PC-3 (cell line): Measurements from ENCODE around the gene SNCA. TPM values are rescaled to one million over a fixed set of nuclear protein-coding genes. Genes with fewer than 3 reads are reported as not detected.

Experiments
- ATAC-seq: fragments of 200-7000 bp; cut with Tn5 transposase; 2 replicates; pipeline ENCODE4 v1.9.1; 2020; ENCODE audit warnings: mild to moderate bottlenecking, moderate library complexity
- BruUV-seq: library from RNA; stranded (reverse); fragments of 400-500 nt; replicated peaks from 2 replicates; lab custom pipeline; 2021; lab: Mats Ljungman, UMichigan
- CTCF ChIA-PET: fragments of 300-600 bp; sonication (Branson Sonifier 250); formaldehyde crosslinking; loops from one replicate; lab custom pipeline; 2022; ENCODE audit warnings: antibody characterized with exemption; lab: Charles Lee
- POLR2A ChIA-PET: fragments of 300-600 bp; sonication (Branson Sonifier 250); formaldehyde crosslinking; loops from one replicate; lab custom pipeline; 2022; ENCODE audit warnings: antibody characterized with exemption; ENCODE audit not compliant: unreplicated experiment; lab: Charles Lee
- DNase-seq: peaks from one replicate; pipeline ENCODE4 v3.0.0-alpha.2; 2015
- H2AFZ ChIP-seq: fragments of 300-600 bp; sonication (generic); 2 replicates; pipeline ENCODE4 v1.6.0; 2016; ENCODE audit warnings: antibody characterized with exemption, low read length
- H3F3A ChIP-seq: fragments of 300-600 bp; sonication (generic); one replicate; pipeline ENCODE4 v1.6.0; 2017; ENCODE audit warnings: antibody characterized with exemption, low read length, control low read depth, mild to moderate bottlenecking; ENCODE audit not compliant: unreplicated experiment
- H3K27ac ChIP-seq: fragments of 300-600 bp; sonication (generic); 2 replicates; pipeline ENCODE4 v1.5.1; 2016; ENCODE audit warnings: mild to moderate bottlenecking, low read length
- H3K27me3 ChIP-seq: fragments of 300-600 bp; sonication (generic); 2 replicates; pipeline ENCODE4 v1.6.1; 2016; ENCODE audit warnings: low read length, mixed read lengths
- H3K36me3 ChIP-seq: fragments of 300-600 bp; sonication (generic); 2 replicates; pipeline ENCODE4 v1.6.1; 2016; ENCODE audit warnings: low read depth, mixed run types, low read length, mixed read lengths
- H3K4me1 ChIP-seq: fragments of 300-600 bp; sonication (generic); 2 replicates; pipeline ENCODE4 v1.5.1; 2016; ENCODE audit warnings: low read length; ENCODE audit not compliant: insufficient read depth
- H3K4me2 ChIP-seq: fragments of 300-600 bp; sonication (generic); 2 replicates; pipeline ENCODE4 v1.6.0; 2016; ENCODE audit warnings: low read length
- H3K4me3 ChIP-seq: fragments of 300-600 bp; sonication (generic); 2 replicates; pipeline ENCODE4 v1.5.1; 2016; ENCODE audit warnings: mild to moderate bottlenecking, low read length, mixed read lengths
- H3K79me2 ChIP-seq: fragments of 300-600 bp; sonication (generic); 2 replicates; pipeline ENCODE4 v1.6.1; 2017; ENCODE audit warnings: low read length, mixed read lengths
- H3K9ac ChIP-seq: fragments of 300-600 bp; sonication (generic); 2 replicates; pipeline ENCODE4 v1.6.0; 2016; ENCODE audit warnings: mild to moderate bottlenecking, low read length
- H3K9me2 ChIP-seq: fragments of 300-600 bp; sonication (generic); replicated peaks from 2 replicates; pipeline ENCODE4 v1.6.1; 2016; ENCODE audit warnings: mixed run types, low read length, mixed read lengths
- H3K9me3 ChIP-seq: fragments of 300-600 bp; sonication (generic); 2 replicates; pipeline ENCODE4 v1.6.1; 2016; ENCODE audit warnings: low read length, mixed read lengths
- H4K20me1 ChIP-seq: fragments of 300-600 bp; sonication (generic); 2 replicates; pipeline ENCODE4 v1.6.1; 2016; ENCODE audit warnings: low read length, mixed read lengths
- EZH2 ChIP-seq: fragments of 300-600 bp; sonication (generic); IDR thresholded peaks from one replicate; pipeline ENCODE4 v1.6.1; 2017; ENCODE audit warnings: antibody characterized with exemption, mild to moderate bottlenecking, low read length; ENCODE audit not compliant: unreplicated experiment
- EZH2phosphoT487 ChIP-seq: fragments of 300-600 bp; sonication (generic); IDR thresholded peaks from 2 replicates; pipeline ENCODE4 v1.6.1; 2018; ENCODE audit warnings: mild to moderate bottlenecking, antibody characterized with exemption, low read length, borderline replicate concordance
- intact Hi-C: fragments of 100-400 bp; cut with micrococcal nuclease; formaldehyde crosslinking; loops from 2 replicates; pipeline ENCODE4 v1.9.0; 2023
- total RNA-seq: library from RNA; depleted of rRNA; stranded (reverse); fragments of >200 nt; gene quantifications from 2 replicates; pipeline ENCODE4 v1.2.3, GENCODE V29; 2014
- TF ChIP-seq, protein P1 (sequence below): fragments of 300-600 bp; sonication (generic); conservative IDR thresholded peaks from 2 replicates; pipeline ENCODE4 v1.5.1; 2017; ENCODE audit warnings: antibody characterized with exemption, low read depth, mild to moderate bottlenecking, low read length

Gene SNCA
- total RNA-seq, 1 experiment from 2014 or later = 1.2 TPM

DNA sequence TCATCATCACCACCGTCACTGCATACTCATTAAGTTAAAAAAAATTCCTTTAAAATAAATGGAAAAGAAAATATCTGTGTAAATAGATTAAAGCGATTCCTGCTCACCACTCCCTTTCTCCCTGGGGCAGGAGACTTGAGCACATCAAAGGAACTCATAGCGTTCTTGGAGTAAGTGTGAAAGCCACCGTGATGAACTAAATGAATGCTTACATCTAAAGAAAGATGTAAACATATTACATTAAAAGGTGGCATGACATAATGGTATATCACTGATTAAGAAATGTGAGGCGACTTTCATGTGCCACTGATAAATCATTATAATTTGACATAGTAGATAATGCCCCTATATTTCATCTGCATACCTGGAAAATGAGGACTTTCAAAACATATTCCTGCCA, 92.0 kb downstream of the SNCA start:
- POLR2A ChIA-PET = no interaction called here
- Histone ChIP-seq H3K4me2 (no peak overlapping the region), H3K27me3 (peaks cover 38% of the 10 kb centered on the region), H3F3A (no peaks in the 10 kb centered on the region), H3K27ac (no peak overlapping the region), H3K4me3 (no peak overlapping the region), H3K36me3 (no peaks in the 10 kb centered on the region), H3K9me3 (no peaks in the 10 kb centered on the region), H3K79me2 (no peaks in the 10 kb centered on the region), H3K9ac (no peak overlapping the region), H4K20me1 (no peaks in the 10 kb centered on the region), H3K4me1 (no peaks in the 10 kb centered on the region), H3K9me2 (no peaks in the 10 kb centered on the region), H2AFZ (no peak overlapping the region)
- ATAC-seq = no peak
- TF ChIP-seq EZH2phosphoT487 (no peak), EZH2 (no peak)
- TF ChIP-seq, protein P1, sequence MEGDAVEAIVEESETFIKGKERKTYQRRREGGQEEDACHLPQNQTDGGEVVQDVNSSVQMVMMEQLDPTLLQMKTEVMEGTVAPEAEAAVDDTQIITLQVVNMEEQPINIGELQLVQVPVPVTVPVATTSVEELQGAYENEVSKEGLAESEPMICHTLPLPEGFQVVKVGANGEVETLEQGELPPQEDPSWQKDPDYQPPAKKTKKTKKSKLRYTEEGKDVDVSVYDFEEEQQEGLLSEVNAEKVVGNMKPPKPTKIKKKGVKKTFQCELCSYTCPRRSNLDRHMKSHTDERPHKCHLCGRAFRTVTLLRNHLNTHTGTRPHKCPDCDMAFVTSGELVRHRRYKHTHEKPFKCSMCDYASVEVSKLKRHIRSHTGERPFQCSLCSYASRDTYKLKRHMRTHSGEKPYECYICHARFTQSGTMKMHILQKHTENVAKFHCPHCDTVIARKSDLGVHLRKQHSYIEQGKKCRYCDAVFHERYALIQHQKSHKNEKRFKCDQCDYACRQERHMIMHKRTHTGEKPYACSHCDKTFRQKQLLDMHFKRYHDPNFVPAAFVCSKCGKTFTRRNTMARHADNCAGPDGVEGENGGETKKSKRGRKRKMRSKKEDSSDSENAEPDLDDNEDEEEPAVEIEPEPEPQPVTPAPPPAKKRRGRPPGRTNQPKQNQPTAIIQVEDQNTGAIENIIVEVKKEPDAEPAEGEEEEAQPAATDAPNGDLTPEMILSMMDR = no peak
- intact Hi-C loops = no loop called here
- no TSS peak for BruUV-seq
- CTCF ChIA-PET = no interaction called here
- no peak for DNase-seq

DNA sequence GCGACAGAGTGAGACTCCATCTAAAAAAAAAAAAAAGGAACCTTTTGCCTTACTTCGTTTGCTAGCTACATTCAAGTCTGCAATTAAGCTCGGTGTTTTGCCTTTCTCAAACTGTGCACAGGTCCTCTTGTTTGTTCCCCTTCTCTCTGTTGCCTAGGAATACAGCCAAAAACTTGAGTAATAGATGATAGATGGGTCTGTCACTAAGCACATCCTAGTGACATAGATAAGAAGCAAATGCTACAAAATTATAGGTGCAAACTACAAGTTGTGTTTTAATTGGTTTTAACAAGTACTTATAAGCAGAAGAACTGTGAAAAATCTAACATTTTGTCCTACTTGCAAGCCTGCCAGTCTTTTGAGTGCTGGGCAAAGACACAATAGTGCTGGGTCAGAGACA, 95.2 kb downstream of the SNCA start:
- Histone ChIP-seq H3K27me3 (peaks cover 42% of the 10 kb centered on the region), H3K36me3 (no peaks in the 10 kb centered on the region), H2AFZ (no peak overlapping the region), H3K79me2 (no peaks in the 10 kb centered on the region), H3F3A (no peaks in the 10 kb centered on the region), H3K9me3 (no peaks in the 10 kb centered on the region), H3K4me1 (no peaks in the 10 kb centered on the region), H3K9ac (no peak overlapping the region), H3K4me3 (no peak overlapping the region), H3K4me2 (no peak overlapping the region), H3K9me2 (no peaks in the 10 kb centered on the region), H3K27ac (no peak overlapping the region), H4K20me1 (no peaks in the 10 kb centered on the region)
- no peak for TF ChIP-seq EZH2
- TF ChIP-seq, protein P1 = no peak
- TF ChIP-seq EZH2phosphoT487 = no peak
- DNase-seq (no peak), ATAC-seq (no peak)
- ChIA-PET CTCF (no interaction called here), POLR2A (no interaction called here)
- intact Hi-C loops = no loop called here
- no TSS peak for BruUV-seq

DNA sequence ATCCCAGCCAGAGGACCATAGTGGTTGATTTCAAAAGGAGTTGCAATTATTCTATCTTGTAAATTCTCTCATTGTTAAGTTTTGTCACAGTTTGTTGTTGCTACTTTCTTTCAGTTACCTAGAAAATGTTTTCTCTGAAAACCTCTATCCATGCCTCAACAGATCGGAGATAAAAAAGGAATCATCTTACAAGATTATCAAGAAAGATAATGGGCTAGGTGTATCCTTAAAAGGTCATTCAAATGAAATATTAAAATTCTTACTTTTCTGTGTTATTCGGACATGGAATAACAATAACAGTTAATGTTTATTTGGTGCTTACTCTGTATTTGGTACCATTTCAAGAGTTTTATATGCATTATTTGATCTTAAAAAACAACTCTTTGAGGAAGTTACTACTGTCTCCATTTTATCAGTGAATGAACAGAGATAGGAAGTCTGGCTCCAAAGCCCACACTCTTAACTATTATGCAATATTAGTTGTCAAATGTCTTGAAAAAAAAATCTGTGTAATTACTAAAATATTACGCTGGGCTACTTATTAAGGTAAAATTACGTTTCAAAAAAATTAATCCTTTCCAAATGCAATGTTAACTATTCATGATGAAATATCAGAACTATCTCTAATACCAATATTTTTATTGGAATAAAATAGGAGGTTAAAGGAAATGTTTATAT, 97.5 kb downstream of the SNCA start:
- Histone ChIP-seq H3K27me3 (peaks cover 36% of the 10 kb centered on the region), H3K9ac (no peak overlapping the region), H3K79me2 (no peaks in the 10 kb centered on the region), H3K27ac (no peak overlapping the region), H3K4me1 (no peaks in the 10 kb centered on the region), H3K9me3 (no peaks in the 10 kb centered on the region), H3K4me3 (no peak overlapping the region), H3F3A (no peaks in the 10 kb centered on the region), H3K9me2 (no peaks in the 10 kb centered on the region), H4K20me1 (no peaks in the 10 kb centered on the region), H3K4me2 (no peak overlapping the region), H2AFZ (no peak overlapping the region), H3K36me3 (no peaks in the 10 kb centered on the region)
- ATAC-seq (no peak), DNase-seq (no peak)
- POLR2A ChIA-PET = no interaction called here
- TF ChIP-seq, protein P1 = no peak
- TF ChIP-seq EZH2phosphoT487 (no peak), EZH2 (no peak)
- CTCF ChIA-PET = no interaction called here
- BruUV-seq = no TSS peak
- intact Hi-C loops = no loop called here
